ENCODE measurements around the gene CLASP1.

DNA sequence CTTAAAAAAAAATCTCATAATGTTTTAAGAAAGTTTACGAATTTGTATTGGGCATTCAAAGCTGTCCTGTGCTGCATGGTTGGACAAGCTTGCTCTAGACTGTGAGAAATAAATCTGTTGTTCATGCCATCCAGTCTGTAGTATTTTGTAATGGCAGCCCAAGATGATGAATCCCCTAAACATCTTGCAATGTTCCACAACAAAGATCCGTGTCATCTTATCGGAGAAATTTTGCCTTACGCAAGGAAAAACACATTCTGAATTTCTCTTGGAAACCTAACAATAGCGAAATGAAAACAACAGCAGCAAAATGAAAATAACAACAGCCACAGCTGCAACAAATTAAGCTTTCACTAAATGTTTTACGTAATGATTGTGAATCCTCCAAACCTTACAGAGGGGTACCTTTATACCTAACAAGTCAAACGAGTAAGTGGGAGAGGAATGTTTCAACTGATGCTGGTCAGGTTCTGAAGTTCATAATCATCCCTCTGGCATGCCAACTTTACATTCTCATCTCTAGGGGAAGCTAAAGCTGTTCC lies 194.6 kb downstream of the CLASP1 start:
- TF ChIP-seq RAD21 (IDR thresholded peaks at IDR 0.05) (no peak), YY1 (IDR thresholded peaks at IDR 0.05) (no peak), EGR1 (IDR thresholded peaks at IDR 0.05; ENCODE audit: low read depth in 2 of 2) (no peak), SP1 (IDR thresholded peaks at IDR 0.05) (no peak), GABPA (IDR thresholded peaks at IDR 0.05 in 1 of 2, conservative IDR thresholded peaks at IDR 0.05 in 1 of 2) (no peak), FOXA1 (IDR thresholded peaks at IDR 0.05) (no peak), HNF4G (IDR thresholded peaks at IDR 0.05) (no peak), JUND (IDR thresholded peaks at IDR 0.05) (no peak), TAF1 (conservative IDR thresholded peaks at IDR 0.05) (no peak), RXRA (IDR thresholded peaks at IDR 0.05) (no peak)
- TF ChIP-seq, protein P1, sequence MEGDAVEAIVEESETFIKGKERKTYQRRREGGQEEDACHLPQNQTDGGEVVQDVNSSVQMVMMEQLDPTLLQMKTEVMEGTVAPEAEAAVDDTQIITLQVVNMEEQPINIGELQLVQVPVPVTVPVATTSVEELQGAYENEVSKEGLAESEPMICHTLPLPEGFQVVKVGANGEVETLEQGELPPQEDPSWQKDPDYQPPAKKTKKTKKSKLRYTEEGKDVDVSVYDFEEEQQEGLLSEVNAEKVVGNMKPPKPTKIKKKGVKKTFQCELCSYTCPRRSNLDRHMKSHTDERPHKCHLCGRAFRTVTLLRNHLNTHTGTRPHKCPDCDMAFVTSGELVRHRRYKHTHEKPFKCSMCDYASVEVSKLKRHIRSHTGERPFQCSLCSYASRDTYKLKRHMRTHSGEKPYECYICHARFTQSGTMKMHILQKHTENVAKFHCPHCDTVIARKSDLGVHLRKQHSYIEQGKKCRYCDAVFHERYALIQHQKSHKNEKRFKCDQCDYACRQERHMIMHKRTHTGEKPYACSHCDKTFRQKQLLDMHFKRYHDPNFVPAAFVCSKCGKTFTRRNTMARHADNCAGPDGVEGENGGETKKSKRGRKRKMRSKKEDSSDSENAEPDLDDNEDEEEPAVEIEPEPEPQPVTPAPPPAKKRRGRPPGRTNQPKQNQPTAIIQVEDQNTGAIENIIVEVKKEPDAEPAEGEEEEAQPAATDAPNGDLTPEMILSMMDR (IDR thresholded peaks at IDR 0.05; ENCODE audit: low read depth, low read length, missing input control) = no peak
- TF ChIP-seq, protein P2, sequence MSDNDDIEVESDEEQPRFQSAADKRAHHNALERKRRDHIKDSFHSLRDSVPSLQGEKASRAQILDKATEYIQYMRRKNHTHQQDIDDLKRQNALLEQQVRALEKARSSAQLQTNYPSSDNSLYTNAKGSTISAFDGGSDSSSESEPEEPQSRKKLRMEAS (IDR thresholded peaks at IDR 0.05) = no peak
- TF ChIP-seq, protein P3, sequence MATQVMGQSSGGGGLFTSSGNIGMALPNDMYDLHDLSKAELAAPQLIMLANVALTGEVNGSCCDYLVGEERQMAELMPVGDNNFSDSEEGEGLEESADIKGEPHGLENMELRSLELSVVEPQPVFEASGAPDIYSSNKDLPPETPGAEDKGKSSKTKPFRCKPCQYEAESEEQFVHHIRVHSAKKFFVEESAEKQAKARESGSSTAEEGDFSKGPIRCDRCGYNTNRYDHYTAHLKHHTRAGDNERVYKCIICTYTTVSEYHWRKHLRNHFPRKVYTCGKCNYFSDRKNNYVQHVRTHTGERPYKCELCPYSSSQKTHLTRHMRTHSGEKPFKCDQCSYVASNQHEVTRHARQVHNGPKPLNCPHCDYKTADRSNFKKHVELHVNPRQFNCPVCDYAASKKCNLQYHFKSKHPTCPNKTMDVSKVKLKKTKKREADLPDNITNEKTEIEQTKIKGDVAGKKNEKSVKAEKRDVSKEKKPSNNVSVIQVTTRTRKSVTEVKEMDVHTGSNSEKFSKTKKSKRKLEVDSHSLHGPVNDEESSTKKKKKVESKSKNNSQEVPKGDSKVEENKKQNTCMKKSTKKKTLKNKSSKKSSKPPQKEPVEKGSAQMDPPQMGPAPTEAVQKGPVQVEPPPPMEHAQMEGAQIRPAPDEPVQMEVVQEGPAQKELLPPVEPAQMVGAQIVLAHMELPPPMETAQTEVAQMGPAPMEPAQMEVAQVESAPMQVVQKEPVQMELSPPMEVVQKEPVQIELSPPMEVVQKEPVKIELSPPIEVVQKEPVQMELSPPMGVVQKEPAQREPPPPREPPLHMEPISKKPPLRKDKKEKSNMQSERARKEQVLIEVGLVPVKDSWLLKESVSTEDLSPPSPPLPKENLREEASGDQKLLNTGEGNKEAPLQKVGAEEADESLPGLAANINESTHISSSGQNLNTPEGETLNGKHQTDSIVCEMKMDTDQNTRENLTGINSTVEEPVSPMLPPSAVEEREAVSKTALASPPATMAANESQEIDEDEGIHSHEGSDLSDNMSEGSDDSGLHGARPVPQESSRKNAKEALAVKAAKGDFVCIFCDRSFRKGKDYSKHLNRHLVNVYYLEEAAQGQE (IDR thresholded peaks at IDR 0.05) = no peak
- TF ChIP-seq, protein P4, sequence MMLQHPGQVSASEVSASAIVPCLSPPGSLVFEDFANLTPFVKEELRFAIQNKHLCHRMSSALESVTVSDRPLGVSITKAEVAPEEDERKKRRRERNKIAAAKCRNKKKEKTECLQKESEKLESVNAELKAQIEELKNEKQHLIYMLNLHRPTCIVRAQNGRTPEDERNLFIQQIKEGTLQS (IDR thresholded peaks at IDR 0.05) = no peak
